ENCODE results near the gene EGFR.
"Not testable (repeated sequence)": the region's sequence is repeated elsewhere in the genome, so short reads cannot be mapped to it uniquely, and the experiment has no call there.

Gene EGFR

DNA sequence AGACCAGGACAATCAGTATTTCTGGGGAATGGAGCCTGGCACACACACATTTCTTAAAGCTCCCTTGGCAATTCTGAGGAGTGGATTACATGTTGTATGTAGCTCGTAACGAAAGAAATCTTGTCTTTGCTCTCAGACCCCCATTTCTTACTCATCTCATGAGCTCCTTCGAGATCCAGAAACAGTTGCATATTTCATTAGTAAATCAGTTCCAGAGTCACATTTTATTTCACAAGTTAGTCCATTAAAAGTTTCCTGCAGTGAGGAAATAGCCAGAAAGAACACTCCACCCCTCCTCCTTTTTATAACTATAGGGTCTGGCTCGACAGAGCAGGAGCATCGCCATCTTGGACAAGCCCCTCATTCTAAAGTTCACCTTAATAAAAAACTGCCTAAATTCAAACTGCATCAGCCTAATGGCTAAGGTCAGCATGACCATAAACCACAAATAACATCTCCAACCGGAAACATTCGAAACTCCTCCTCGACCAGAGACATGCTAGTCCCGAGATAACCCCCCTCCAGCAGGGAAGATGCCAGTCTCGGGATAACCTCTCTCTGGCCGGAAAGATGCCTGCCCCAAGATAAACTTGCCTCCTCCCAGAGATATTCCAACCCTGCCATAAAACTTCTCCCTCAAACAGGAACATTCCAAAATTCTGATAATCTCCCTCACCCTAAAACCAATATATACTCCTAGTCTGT lies 7.4 kb downstream of the EGFR start:
- H3K27me3 ChIP-seq (ENCODE audit: control insufficient read depth, insufficient read depth, low read length): peaks cover 17% of the 10 kb centered on the region
- H3K36me3 ChIP-seq (ENCODE audit: control insufficient read depth, insufficient read depth, low read length): no peaks in the 10 kb centered on the region
- no peak overlapping the region for H3K4me3 ChIP-seq (ENCODE audit: low read depth, low read length)
- no peak overlapping the region for H3K27ac ChIP-seq (ENCODE audit: low read depth, low read length)
- H3K4me1 ChIP-seq (ENCODE audit: control insufficient read depth, insufficient read depth, low read length): no peaks in the 10 kb centered on the region
- H3K9ac ChIP-seq (ENCODE audit: low read length): no peak overlapping the region
- H3K9me3 ChIP-seq (ENCODE audit: control insufficient read depth, insufficient read depth, low read depth, low read length): no peaks in the 10 kb centered on the region

DNA sequence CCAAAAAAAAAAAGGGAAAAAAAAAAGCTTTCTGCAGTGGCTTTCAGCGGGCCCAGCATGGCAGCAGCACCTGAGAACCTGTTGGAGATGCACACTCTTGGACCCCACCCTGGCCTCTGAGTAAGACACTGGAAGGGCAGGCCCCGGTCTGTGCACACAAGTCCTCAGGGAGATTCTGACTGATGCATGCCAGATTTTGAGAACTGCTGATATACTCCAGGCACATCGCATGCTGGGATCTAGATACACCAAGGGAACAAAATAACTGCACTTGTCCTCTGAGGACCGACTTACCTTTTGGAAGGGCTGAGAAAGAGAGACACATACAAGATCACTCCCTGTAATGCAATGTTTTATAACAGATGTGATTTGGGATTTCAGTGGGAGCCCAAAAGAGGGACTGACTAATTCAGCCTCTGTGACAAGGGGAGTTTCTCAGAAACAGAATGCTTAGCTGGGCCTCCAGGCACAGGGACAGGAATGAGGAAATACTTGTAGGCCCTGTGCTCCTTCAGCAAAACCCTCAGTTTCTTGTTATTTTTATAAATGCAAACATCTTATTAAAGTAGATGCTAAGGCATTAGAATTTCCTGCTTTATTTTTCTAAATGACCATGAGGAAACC lies 8.2 kb downstream of the EGFR start:
- no peak overlapping the region for H3K9ac ChIP-seq (ENCODE audit: low read length)
- no peak overlapping the region for H3K27ac ChIP-seq (ENCODE audit: low read depth, low read length)
- no peaks in the 10 kb centered on the region for H3K9me3 ChIP-seq (ENCODE audit: control insufficient read depth, insufficient read depth, low read depth, low read length)
- no peaks in the 10 kb centered on the region for H3K4me1 ChIP-seq (ENCODE audit: control insufficient read depth, insufficient read depth, low read length)
- no peak overlapping the region for H3K4me3 ChIP-seq (ENCODE audit: low read depth, low read length)
- H3K36me3 ChIP-seq (ENCODE audit: control insufficient read depth, insufficient read depth, low read length): no peaks in the 10 kb centered on the region
- H3K27me3 ChIP-seq (ENCODE audit: control insufficient read depth, insufficient read depth, low read length): peaks cover 10% of the 10 kb centered on the region

DNA sequence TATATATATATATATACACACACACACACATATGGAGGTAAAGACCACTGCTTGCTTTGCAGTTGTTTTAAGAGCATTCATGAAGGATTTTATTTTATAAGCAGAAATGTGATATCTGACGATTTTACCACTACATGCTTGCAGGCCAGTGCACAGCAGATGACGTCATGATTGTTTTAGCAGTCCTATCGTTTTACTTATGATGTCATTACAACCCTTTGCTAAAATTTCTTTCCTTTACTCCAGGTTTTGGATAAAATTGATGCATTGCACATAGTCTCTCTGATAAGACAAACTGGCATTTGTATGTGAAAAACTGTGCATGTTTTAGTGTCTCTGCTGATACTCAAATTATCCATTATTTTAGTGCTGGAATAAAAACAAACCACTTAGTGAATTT lies 9.2 kb downstream of the EGFR start:
- Histone ChIP-seq H3K4me1 (ENCODE audit: control insufficient read depth, insufficient read depth, low read length) (no peaks in the 10 kb centered on the region), H3K9me3 (ENCODE audit: control insufficient read depth, insufficient read depth, low read depth, low read length) (no peaks in the 10 kb centered on the region), H3K9ac (ENCODE audit: low read length) (no peak overlapping the region), H3K4me3 (ENCODE audit: low read depth, low read length) (no peak overlapping the region), H3K27ac (ENCODE audit: low read depth, low read length) (no peak overlapping the region), H3K27me3 (ENCODE audit: control insufficient read depth, insufficient read depth, low read length) (no peaks in the 10 kb centered on the region), H3K36me3 (ENCODE audit: control insufficient read depth, insufficient read depth, low read length) (no peaks in the 10 kb centered on the region)

DNA sequence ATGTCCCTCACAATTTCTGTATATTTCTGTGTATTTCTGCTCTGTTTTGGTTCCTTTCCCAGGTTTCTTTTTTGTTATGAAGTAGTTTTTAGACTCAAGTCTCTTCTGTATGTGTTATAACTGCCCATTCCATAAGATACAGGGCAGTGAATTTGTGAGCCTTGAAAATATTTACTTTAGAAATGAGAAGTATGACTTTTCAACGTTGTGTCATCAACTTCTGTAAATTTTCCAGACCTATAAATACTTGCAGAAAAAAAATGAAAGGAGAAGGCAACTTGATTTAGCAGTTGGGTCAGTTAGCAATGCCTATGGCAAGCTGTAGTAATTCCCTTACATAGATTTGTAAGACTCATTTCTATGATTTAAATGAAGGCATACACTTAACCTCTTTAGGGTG lies 11.5 kb downstream of the EGFR start:
- H3K9me3 ChIP-seq (ENCODE audit: control insufficient read depth, insufficient read depth, low read depth, low read length): no peaks in the 10 kb centered on the region
- H3K27ac ChIP-seq (ENCODE audit: low read depth, low read length): no peak overlapping the region
- H3K4me3 ChIP-seq (ENCODE audit: low read depth, low read length): no peak overlapping the region
- no peaks in the 10 kb centered on the region for H3K36me3 ChIP-seq (ENCODE audit: control insufficient read depth, insufficient read depth, low read length)
- H3K27me3 ChIP-seq (ENCODE audit: control insufficient read depth, insufficient read depth, low read length): no peaks in the 10 kb centered on the region
- no peaks in the 10 kb centered on the region for H3K4me1 ChIP-seq (ENCODE audit: control insufficient read depth, insufficient read depth, low read length)
- no peak overlapping the region for H3K9ac ChIP-seq (ENCODE audit: low read length)

DNA sequence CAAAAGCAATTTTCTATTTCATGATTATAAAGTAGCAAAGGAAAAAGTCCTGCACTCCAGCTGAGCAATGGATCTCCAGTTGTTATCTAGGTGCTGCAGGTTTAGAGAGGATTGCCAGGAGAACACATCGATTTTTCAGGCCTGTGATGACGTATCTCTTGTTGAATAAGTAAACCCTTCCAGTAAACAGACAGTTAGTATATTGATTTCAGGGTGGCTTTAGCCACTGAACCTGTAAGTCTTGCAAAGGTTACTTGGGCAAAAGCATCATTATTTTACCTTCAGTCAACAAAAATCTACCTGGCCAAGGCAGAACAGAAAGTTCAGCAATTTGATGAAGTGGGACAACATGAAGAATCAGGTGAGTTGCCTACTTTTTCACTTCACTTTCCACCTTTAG lies 12.3 kb downstream of the EGFR start:
- H3K9ac ChIP-seq (ENCODE audit: low read length): no peak overlapping the region
- H3K4me1 ChIP-seq (ENCODE audit: control insufficient read depth, insufficient read depth, low read length): no peaks in the 10 kb centered on the region
- no peak overlapping the region for H3K4me3 ChIP-seq (ENCODE audit: low read depth, low read length)
- no peaks in the 10 kb centered on the region for H3K27me3 ChIP-seq (ENCODE audit: control insufficient read depth, insufficient read depth, low read length)
- H3K36me3 ChIP-seq (ENCODE audit: control insufficient read depth, insufficient read depth, low read length): no peaks in the 10 kb centered on the region
- no peaks in the 10 kb centered on the region for H3K9me3 ChIP-seq (ENCODE audit: control insufficient read depth, insufficient read depth, low read depth, low read length)
- H3K27ac ChIP-seq (ENCODE audit: low read depth, low read length): no peak overlapping the region

DNA sequence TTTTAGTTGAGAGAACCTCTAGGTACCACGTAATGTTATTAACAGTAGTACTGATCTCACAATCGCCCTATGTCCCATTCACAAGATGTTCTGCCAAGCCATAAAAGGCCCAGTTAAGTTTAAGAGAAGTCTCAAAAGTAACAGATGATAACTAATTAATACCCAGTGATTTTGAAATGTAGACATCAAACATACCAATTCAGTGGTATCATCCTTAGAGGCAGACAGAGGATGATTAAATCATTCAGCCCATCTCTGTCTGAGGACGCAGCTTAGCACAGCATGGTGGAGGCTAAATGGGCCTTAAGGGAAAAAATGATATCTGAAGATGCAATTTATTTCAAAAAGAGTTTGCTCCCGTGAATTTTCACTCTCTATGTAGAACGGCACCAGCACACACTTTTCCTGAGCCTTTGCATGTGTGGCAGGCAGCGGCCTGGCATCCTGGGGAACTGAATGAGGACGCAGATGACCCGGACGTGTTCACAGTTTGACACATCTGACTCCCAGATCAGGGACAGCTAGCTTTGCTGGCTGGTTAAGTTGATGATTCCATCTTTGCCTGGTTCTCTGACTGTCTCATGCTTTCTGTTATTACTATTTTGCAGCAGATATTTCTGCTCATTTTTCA lies 13.4 kb downstream of the EGFR start:
- no peak overlapping the region for H3K9ac ChIP-seq (ENCODE audit: low read length)
- no peaks in the 10 kb centered on the region for H3K36me3 ChIP-seq (ENCODE audit: control insufficient read depth, insufficient read depth, low read length)
- no peak overlapping the region for H3K4me3 ChIP-seq (ENCODE audit: low read depth, low read length)
- no peaks in the 10 kb centered on the region for H3K4me1 ChIP-seq (ENCODE audit: control insufficient read depth, insufficient read depth, low read length)
- no peaks in the 10 kb centered on the region for H3K27me3 ChIP-seq (ENCODE audit: control insufficient read depth, insufficient read depth, low read length)
- no peak overlapping the region for H3K27ac ChIP-seq (ENCODE audit: low read depth, low read length)
- no peaks in the 10 kb centered on the region for H3K9me3 ChIP-seq (ENCODE audit: control insufficient read depth, insufficient read depth, low read depth, low read length)

DNA sequence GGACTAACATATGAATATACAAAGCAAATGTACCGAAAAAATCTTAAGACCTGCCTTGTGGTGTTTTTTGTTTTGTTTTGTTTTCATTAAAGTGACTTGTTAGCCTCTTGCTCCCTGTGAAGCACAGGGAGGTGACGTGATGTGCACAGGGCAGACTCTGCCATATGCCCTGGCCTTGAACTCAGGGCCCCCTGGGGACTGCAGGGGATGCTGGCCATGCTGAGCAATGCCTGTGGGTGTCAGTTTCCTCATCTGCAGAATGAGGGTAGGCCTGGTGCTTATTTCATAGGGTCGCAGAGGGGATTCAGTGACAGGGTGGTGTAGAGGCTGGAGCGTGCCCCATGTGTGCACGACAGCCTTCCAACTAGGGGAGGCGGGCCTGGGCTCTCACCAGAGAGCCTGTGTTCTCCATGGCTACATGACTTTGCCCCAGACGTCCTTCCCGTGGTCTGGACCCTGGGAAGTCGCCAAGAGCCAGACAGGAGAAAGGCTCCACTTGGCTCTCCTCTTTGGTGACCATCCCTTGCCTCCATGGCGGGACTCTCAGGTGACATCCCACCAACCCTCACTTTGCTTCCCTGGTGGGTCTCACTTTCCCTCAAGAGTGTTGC lies 14.5 kb downstream of the EGFR start:
- Histone ChIP-seq H3K27me3 (ENCODE audit: control insufficient read depth, insufficient read depth, low read length) (no peaks in the 10 kb centered on the region), H3K4me1 (ENCODE audit: control insufficient read depth, insufficient read depth, low read length) (no peaks in the 10 kb centered on the region), H3K4me3 (ENCODE audit: low read depth, low read length) (no peak overlapping the region), H3K9ac (ENCODE audit: low read length) (no peak overlapping the region), H3K27ac (ENCODE audit: low read depth, low read length) (no peak overlapping the region), H3K9me3 (ENCODE audit: control insufficient read depth, insufficient read depth, low read depth, low read length) (no peaks in the 10 kb centered on the region), H3K36me3 (ENCODE audit: control insufficient read depth, insufficient read depth, low read length) (no peaks in the 10 kb centered on the region)

DNA sequence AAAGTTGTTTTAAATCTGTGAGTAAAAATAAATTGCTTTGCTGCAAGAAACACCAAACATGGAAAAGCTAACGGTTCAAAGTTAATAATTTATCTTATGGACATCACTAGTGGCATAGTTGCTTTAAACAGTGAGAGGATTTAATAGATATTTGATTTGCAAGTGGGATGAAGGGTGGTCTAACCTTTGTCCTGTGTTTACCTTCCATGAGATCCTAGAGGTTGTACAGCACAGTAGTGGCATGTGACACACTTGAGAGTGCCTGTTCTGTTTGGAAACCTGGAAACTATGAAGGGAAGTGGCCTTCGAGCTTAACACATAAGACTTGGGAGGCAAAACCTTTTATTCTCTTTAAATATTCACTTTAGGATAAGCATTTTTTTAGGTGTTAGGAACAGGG lies 16.0 kb downstream of the EGFR start:
- Histone ChIP-seq H3K4me1 (ENCODE audit: control insufficient read depth, insufficient read depth, low read length) (no peaks in the 10 kb centered on the region), H3K27ac (ENCODE audit: low read depth, low read length) (no peak overlapping the region)

DNA sequence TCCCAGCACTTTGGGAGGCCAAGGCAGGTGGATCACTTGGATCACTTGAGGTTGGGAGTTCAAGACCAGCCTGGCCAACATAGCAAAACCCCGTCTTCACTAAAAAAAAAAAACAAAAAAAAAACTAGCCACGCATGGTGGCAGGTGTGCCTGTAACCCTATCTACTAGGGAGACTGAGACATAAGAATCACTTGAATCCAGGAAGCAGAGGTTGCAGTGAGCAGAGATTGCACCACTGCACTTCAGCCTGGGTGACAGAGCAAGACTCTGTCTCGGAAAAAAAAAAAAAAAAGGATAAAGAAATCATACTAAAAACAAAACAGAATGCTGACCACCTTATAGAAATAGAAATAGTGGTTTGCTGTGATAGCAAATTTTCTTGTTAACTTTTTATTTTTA lies 16.6 kb downstream of the EGFR start:
- H3K9me3 ChIP-seq (ENCODE audit: control insufficient read depth, insufficient read depth, low read depth, low read length); H3K36me3 ChIP-seq (ENCODE audit: control insufficient read depth, insufficient read depth, low read length); H3K4me1 ChIP-seq (ENCODE audit: control insufficient read depth, insufficient read depth, low read length); H3K27ac ChIP-seq (ENCODE audit: low read depth, low read length); H3K27me3 ChIP-seq (ENCODE audit: control insufficient read depth, insufficient read depth, low read length); H3K4me3 ChIP-seq (ENCODE audit: low read depth, low read length); H3K9ac ChIP-seq (ENCODE audit: low read length): not testable (repeated sequence)

More for the DNA sequence above, 16.0 kb downstream of the EGFR start:
- H3K9ac ChIP-seq (ENCODE audit: low read length): no peak overlapping the region
- H3K36me3 ChIP-seq (ENCODE audit: control insufficient read depth, insufficient read depth, low read length): no peaks in the 10 kb centered on the region
- H3K4me3 ChIP-seq (ENCODE audit: low read depth, low read length): no peak overlapping the region
- H3K27me3 ChIP-seq (ENCODE audit: control insufficient read depth, insufficient read depth, low read length): no peaks in the 10 kb centered on the region; the same call in 1 of the 2 replicates
- H3K9me3 ChIP-seq (ENCODE audit: control insufficient read depth, insufficient read depth, low read depth, low read length): no peaks in the 10 kb centered on the region

DNA sequence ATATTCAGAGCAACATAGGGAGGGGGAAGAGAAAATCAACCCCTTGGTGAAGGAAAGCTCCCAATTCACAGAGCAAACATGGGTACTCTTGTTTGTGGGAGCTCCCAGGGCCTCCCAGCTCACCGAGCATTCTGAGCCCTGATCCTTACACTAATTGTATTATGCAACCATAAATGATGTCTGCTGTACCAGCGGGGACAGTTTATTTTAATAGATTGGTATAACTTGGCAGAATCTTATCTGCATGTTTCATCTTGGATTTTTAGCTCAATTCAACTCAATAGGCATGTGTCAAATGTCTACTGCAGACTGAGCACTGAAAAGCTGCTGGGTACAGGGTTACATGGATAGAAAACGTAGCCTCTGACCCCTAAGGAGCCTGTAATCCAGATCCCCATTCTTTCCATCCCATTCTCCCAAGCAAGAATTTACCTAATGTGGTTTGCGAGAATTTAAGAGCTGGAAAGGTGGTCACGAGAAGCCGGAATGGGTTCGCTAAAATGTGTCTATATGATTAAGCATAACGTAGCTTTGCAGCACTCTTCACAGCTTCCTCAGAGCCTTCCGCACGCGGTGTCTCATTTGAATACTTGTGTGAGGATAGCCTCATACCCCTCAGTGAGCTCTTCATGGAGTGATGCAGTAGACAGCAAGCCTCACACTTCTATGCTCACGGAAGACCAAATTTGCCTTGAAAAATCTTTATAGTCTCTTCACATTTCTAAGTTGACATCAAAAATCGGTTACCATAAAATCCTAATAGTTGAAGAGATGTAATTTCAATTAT lies 18.3 kb downstream of the EGFR start:
- no peak overlapping the region for H3K9ac ChIP-seq (ENCODE audit: low read length)
- H3K27me3 ChIP-seq (ENCODE audit: control insufficient read depth, insufficient read depth, low read length): no peaks in the 10 kb centered on the region; the same call in 1 of the 2 replicates
- no peak overlapping the region for H3K4me3 ChIP-seq (ENCODE audit: low read depth, low read length)
- H3K9me3 ChIP-seq (ENCODE audit: control insufficient read depth, insufficient read depth, low read depth, low read length): no peaks in the 10 kb centered on the region
- no peak overlapping the region for H3K27ac ChIP-seq (ENCODE audit: low read depth, low read length)
- H3K36me3 ChIP-seq (ENCODE audit: control insufficient read depth, insufficient read depth, low read length): no peaks in the 10 kb centered on the region
- no peaks in the 10 kb centered on the region for H3K4me1 ChIP-seq (ENCODE audit: control insufficient read depth, insufficient read depth, low read length)

All from HUES6 (cell line).